H9 (cell line): ENCODE data around the gene PRR12. TPM values are rescaled to one million over a fixed set of nuclear protein-coding genes. Genes with fewer than 3 reads are reported as not detected.
A peak's percentile ranks its signal among the peaks of the same experiment; 100 is the strongest.

ENCODE experiments used
- DNase-seq: peaks from one replicate; pipeline ENCODE4 v3.0.0-alpha.2; 2017
- H2AFZ ChIP-seq: one replicate; pipeline ENCODE4 v1.6.1; 2013; ENCODE audit warnings: mild to moderate bottlenecking, low read length, control low read depth, moderate library complexity
- H2AK5ac ChIP-seq: 2 replicates; pipeline ENCODE4 v1.6.1; 2013; ENCODE audit warnings: low read length, control low read depth, mixed read lengths; ENCODE audit not compliant: insufficient read length
- H2BK120ac ChIP-seq: one replicate; pipeline ENCODE4 v1.6.1; 2013; ENCODE audit warnings: low read depth, mild to moderate bottlenecking, low read length, control low read depth, inconsistent platforms; ENCODE audit not compliant: poor library complexity, severe bottlenecking
- H2BK12ac ChIP-seq: 2 replicates; pipeline ENCODE4 v1.6.1; 2013; ENCODE audit warnings: low read length, control low read depth, mixed read lengths, low read depth; ENCODE audit not compliant: insufficient read length
- H2BK15ac ChIP-seq: 2 replicates; pipeline ENCODE4 v1.6.1; 2013; ENCODE audit warnings: low read depth, low read length, control low read depth
- H2BK20ac ChIP-seq: one replicate; pipeline ENCODE4 v1.6.1; 2013; ENCODE audit warnings: low read depth, mild to moderate bottlenecking, low read length, control low read depth, inconsistent platforms; ENCODE audit not compliant: poor library complexity, severe bottlenecking
- H2BK5ac ChIP-seq: 2 replicates; pipeline ENCODE4 v1.6.1; 2013; ENCODE audit warnings: low read length, control low read depth, mixed read lengths; ENCODE audit not compliant: insufficient read length
- H3K14ac ChIP-seq: 2 replicates; pipeline ENCODE4 v1.6.1; 2013; ENCODE audit warnings: low read length, control low read depth; ENCODE audit not compliant: insufficient read depth
- H3K18ac ChIP-seq: 2 replicates; pipeline ENCODE4 v1.6.1; 2013; ENCODE audit warnings: low read depth, mild to moderate bottlenecking, mixed read lengths, low read length, control low read depth; ENCODE audit not compliant: insufficient read length
- H3K23ac ChIP-seq: 2 replicates; pipeline ENCODE4 v1.6.1; 2013; ENCODE audit warnings: low read length, control low read depth, mixed read lengths, low read depth; ENCODE audit not compliant: insufficient read length
- H3K23me2 ChIP-seq: 2 replicates; pipeline ENCODE4 v1.6.1; 2013; ENCODE audit warnings: low read depth, mild to moderate bottlenecking, mixed read lengths, low read length, control low read depth; ENCODE audit not compliant: insufficient read length, poor library complexity, severe bottlenecking
- H3K27ac ChIP-seq: 2 replicates; pipeline ENCODE4 v1.5.1; 2013; ENCODE audit warnings: low read length, control low read depth, mixed read lengths, low read depth; ENCODE audit not compliant: insufficient read length
- H3K27me3 ChIP-seq: 2 replicates; pipeline ENCODE4 v1.6.1; 2013; ENCODE audit warnings: low read length, control low read depth, inconsistent platforms; ENCODE audit not compliant: insufficient read depth
- H3K4ac ChIP-seq: 2 replicates; pipeline ENCODE4 v1.6.1; 2013; ENCODE audit warnings: low read depth, mild to moderate bottlenecking, control low read depth, inconsistent platforms, low read length, moderate library complexity
- H3K4me1 ChIP-seq: 2 replicates; pipeline ENCODE4 v1.6.1; 2013; ENCODE audit warnings: low read length, control low read depth, inconsistent platforms; ENCODE audit not compliant: insufficient read depth
- H3K4me2 ChIP-seq: 2 replicates; pipeline ENCODE4 v1.6.1; 2013; ENCODE audit warnings: low read length, control low read depth, mixed read lengths; ENCODE audit not compliant: insufficient read length, insufficient read depth
- H3K56ac ChIP-seq: 2 replicates; pipeline ENCODE4 v1.6.1; 2013; ENCODE audit warnings: low read depth, mild to moderate bottlenecking, mixed read lengths, low read length, control low read depth; ENCODE audit not compliant: insufficient read length
- H3K79me1 ChIP-seq: 2 replicates; pipeline ENCODE4 v1.6.1; 2013; ENCODE audit warnings: low read depth, mild to moderate bottlenecking, moderate library complexity, low read length, control low read depth, inconsistent platforms; ENCODE audit not compliant: insufficient read depth, poor library complexity, severe bottlenecking
- H3K79me2 ChIP-seq: 2 replicates; pipeline ENCODE4 v1.6.1; 2013; ENCODE audit warnings: low read length, control low read depth, inconsistent platforms; ENCODE audit not compliant: insufficient read depth
- H3K9ac ChIP-seq: 2 replicates; pipeline ENCODE4 v1.6.1; 2013; ENCODE audit warnings: low read length, control low read depth, mixed read lengths; ENCODE audit not compliant: insufficient read length; ENCODE audit errors: extremely low read depth
- H3K9me3 ChIP-seq: one replicate; pipeline ENCODE4 v1.6.1; 2013; ENCODE audit warnings: low read depth, low read length, inconsistent platforms; ENCODE audit not compliant: control insufficient read depth
- H3T11ph ChIP-seq: one replicate; pipeline ENCODE4 v1.6.1; 2013; ENCODE audit warnings: mild to moderate bottlenecking, low read length, control low read depth, inconsistent platforms
- H4K20me1 ChIP-seq: one replicate; pipeline ENCODE4 v1.6.1; 2013; ENCODE audit not compliant: control insufficient read depth, insufficient read length, insufficient read depth
- H4K5ac ChIP-seq: 2 replicates; pipeline ENCODE4 v1.6.1; 2013; ENCODE audit warnings: low read depth, mild to moderate bottlenecking, mixed read lengths, low read length, control low read depth; ENCODE audit not compliant: insufficient read length
- H4K8ac ChIP-seq: replicated peaks from 2 replicates; pipeline ENCODE4 v1.6.1; 2013; ENCODE audit warnings: low read length, control low read depth, mixed read lengths, low read depth; ENCODE audit not compliant: insufficient read length
- H4K91ac ChIP-seq: 2 replicates; pipeline ENCODE4 v1.6.1; 2013; ENCODE audit warnings: low read depth, mild to moderate bottlenecking, moderate library complexity, mixed read lengths, low read length, control low read depth; ENCODE audit not compliant: insufficient read length
- H3K27ac Mint-ChIP-seq, 3 experiments: 2 replicates in 2 of 3; 3 replicates in 1 of 3; pipeline ENCODE4 v1.8.0; 2020 to 2021; ENCODE audit warnings: mixed read lengths in 3 of 3, mild to moderate bottlenecking in 1 of 3, moderate library complexity in 1 of 3
- H3K27me3 Mint-ChIP-seq: 2 replicates; pipeline ENCODE4 v1.8.0; 2021; ENCODE audit warnings: low read depth, mild to moderate bottlenecking, moderate library complexity, mixed read lengths
- H3K36me3 Mint-ChIP-seq, 3 experiments: 2 replicates in 2 of 3; 3 replicates in 1 of 3; pipeline ENCODE4 v1.8.0; 2020 to 2021; ENCODE audit warnings: low read depth in 3 of 3, mixed read lengths in 3 of 3; ENCODE audit not compliant: insufficient read depth in 1 of 3
- H3K4me1 Mint-ChIP-seq, 2 experiments: 2 replicates each; pipeline ENCODE4 v1.8.0; 2020; ENCODE audit warnings: mixed read lengths in 2 of 2
- H3K4me3 Mint-ChIP-seq, 2 experiments: 2 replicates in 1 of 2; 3 replicates in 1 of 2; pipeline ENCODE4 v1.8.0; 2020 to 2021; ENCODE audit warnings: mild to moderate bottlenecking in 2 of 2, mixed read lengths in 2 of 2, moderate library complexity in 1 of 2
- H3K9me3 Mint-ChIP-seq, 2 experiments: 2 replicates in 1 of 2; 3 replicates in 1 of 2; pipeline ENCODE4 v1.8.0; 2020; ENCODE audit warnings: mild to moderate bottlenecking in 2 of 2, mixed read lengths in 2 of 2, moderate library complexity in 1 of 2
- WGBS: extraction: QIAGEN DNeasy Blood & Tissue Kit; methylation state at CpG from one replicate; pipeline ENCODE4 v1.1.7; 2013; ENCODE audit warnings: missing lambda C conversion rate, low lambda C conversion rate, mixed read lengths; ENCODE audit not compliant: insufficient read length; ENCODE audit errors: extremely low coverage; 5-methylcytosine and 5-hydroxymethylcytosine counted together
- total RNA-seq: library from RNA; stranded (reverse); gene quantifications from 2 replicates; pipeline ENCODE4 v1.2.1, GENCODE V29; 2021
- TF ChIP-seq, protein P1 (sequence below): fragments of 200-600 bp; sonication (generic); conservative IDR thresholded peaks from 3 replicates; pipeline ENCODE4 v1.8.0; 2021; ENCODE audit warnings: antibody characterized with exemption, mild to moderate bottlenecking

Gene PRR12
- total RNA-seq, 1 experiment from 2014 or later = 65.9 TPM

- Histone ChIP-seq H3K23me2 (peaks cover 14% of the 10 kb centered on the region), H3K4ac (no peak overlapping the region), H3K9me3 (no peaks in the 10 kb centered on the region), H2AFZ (no peak overlapping the region), H3K27me3 (no peaks in the 10 kb centered on the region), H4K8ac (no peak overlapping the region), H3K14ac (no peak overlapping the region), H3K56ac (no peak overlapping the region), H4K91ac (no peak overlapping the region), H3K18ac (no peak overlapping the region), H4K5ac (no peak overlapping the region), H3K79me2 (peaks cover 5% of the 10 kb centered on the region; the same call in 1 of the 2 replicates), H3T11ph (no peak overlapping the region), H3K27ac (no peak overlapping the region), H2BK20ac (no peak overlapping the region), H3K23ac (no peak overlapping the region), H2BK5ac (no peak overlapping the region), H2BK120ac (no peak overlapping the region), H3K4me2 (peak overlapping the region; percentile 74), H2BK12ac (no peak overlapping the region), H2AK5ac (no peak overlapping the region), H3K79me1 (peaks cover 11% of the 10 kb centered on the region), H4K20me1 (no peaks in the 10 kb centered on the region), H3K4me1 (no peaks in the 10 kb centered on the region; the same call in 1 of the 2 replicates), H2BK15ac (no peak overlapping the region), H3K9ac (peak overlapping the region; percentile 82)
- peak; percentile 68 for DNase-seq
- H3K4me3 Mint-ChIP-seq = peak overlapping the region; percentile 79 to 94
- no peaks in the 10 kb centered on the region for H3K27me3 Mint-ChIP-seq
- H3K36me3 Mint-ChIP-seq = peaks cover 15 to 24% (median 18%) of the 10 kb centered on the region in 3 experiments; a peak in 6 of 7 replicates
- no CpG with 5 or more reads among the region's 28 CpGs for WGBS
- TF ChIP-seq, protein P1, sequence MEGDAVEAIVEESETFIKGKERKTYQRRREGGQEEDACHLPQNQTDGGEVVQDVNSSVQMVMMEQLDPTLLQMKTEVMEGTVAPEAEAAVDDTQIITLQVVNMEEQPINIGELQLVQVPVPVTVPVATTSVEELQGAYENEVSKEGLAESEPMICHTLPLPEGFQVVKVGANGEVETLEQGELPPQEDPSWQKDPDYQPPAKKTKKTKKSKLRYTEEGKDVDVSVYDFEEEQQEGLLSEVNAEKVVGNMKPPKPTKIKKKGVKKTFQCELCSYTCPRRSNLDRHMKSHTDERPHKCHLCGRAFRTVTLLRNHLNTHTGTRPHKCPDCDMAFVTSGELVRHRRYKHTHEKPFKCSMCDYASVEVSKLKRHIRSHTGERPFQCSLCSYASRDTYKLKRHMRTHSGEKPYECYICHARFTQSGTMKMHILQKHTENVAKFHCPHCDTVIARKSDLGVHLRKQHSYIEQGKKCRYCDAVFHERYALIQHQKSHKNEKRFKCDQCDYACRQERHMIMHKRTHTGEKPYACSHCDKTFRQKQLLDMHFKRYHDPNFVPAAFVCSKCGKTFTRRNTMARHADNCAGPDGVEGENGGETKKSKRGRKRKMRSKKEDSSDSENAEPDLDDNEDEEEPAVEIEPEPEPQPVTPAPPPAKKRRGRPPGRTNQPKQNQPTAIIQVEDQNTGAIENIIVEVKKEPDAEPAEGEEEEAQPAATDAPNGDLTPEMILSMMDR = no peak
- H3K9me3 Mint-ChIP-seq = no peaks in the 10 kb centered on the region; a peak in 2 of 5 replicates
- peaks cover 10 to 25% of the 10 kb centered on the region in 2 experiments for H3K4me1 Mint-ChIP-seq
- H3K27ac Mint-ChIP-seq = peak overlapping the region; percentile 95 to 96 (median 96)
These were observed 1.7 kb downstream of the PRR12 start for GRCh38 chr19:49592486-49593232.
